ENCODE data around the gene WASF3.

GRCh38 chr13:26680572-26680971 is 123.1 kb downstream of the WASF3 start:
- TF ChIP-seq, protein P1, sequence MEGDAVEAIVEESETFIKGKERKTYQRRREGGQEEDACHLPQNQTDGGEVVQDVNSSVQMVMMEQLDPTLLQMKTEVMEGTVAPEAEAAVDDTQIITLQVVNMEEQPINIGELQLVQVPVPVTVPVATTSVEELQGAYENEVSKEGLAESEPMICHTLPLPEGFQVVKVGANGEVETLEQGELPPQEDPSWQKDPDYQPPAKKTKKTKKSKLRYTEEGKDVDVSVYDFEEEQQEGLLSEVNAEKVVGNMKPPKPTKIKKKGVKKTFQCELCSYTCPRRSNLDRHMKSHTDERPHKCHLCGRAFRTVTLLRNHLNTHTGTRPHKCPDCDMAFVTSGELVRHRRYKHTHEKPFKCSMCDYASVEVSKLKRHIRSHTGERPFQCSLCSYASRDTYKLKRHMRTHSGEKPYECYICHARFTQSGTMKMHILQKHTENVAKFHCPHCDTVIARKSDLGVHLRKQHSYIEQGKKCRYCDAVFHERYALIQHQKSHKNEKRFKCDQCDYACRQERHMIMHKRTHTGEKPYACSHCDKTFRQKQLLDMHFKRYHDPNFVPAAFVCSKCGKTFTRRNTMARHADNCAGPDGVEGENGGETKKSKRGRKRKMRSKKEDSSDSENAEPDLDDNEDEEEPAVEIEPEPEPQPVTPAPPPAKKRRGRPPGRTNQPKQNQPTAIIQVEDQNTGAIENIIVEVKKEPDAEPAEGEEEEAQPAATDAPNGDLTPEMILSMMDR (IDR thresholded peaks at IDR 0.05; ENCODE audit: low read depth, low read length) = no peak
- no peak for TF ChIP-seq EZH2phosphoT487 (IDR thresholded peaks at IDR 0.05; ENCODE audit: low read depth)
